Measurements from ENCODE around the gene C3orf18.

C3orf18 gene

GRCh38 chr3:50610181-50610971 lies 42.8 kb upstream of the C3orf18 start:
- Histone ChIP-seq H3K4me3 (IDR thresholded peaks at IDR 0.05; ENCODE audit: insufficient read depth, low read depth, low read length) (no peak overlapping the region), H3K27me3 (ENCODE audit: insufficient read depth, low read depth) (no peaks in the 10 kb centered on the region), H4K20me1 (ENCODE audit: insufficient read depth) (no peaks in the 10 kb centered on the region), H3K4me2 (peak overlapping the region; percentile 54; the same call in 1 of the 2 replicates), H3K4me1 (ENCODE audit: low read depth, poor library complexity, severe bottlenecking) (peaks cover 23% of the 10 kb centered on the region), H3K9ac (no peak overlapping the region; the same call in 1 of the 2 replicates), H3K36me3 (ENCODE audit: insufficient read depth) (no peaks in the 10 kb centered on the region), H3K27ac (no peak overlapping the region), H3K79me2 (ENCODE audit: insufficient read depth, low read depth) (no peaks in the 10 kb centered on the region), H2AFZ (ENCODE audit: low read depth) (no peak overlapping the region)
- TF ChIP-seq CTCF (conservative IDR thresholded peaks at IDR 0.05; ENCODE audit: low read depth, low read length), result no peak

- no peak overlapping the region for H3K27ac ChIP-seq
- no peak overlapping the region for H3K4me2 ChIP-seq
- H3K4me3 ChIP-seq (IDR thresholded peaks at IDR 0.05; ENCODE audit: insufficient read depth, low read depth, low read length), result no peak overlapping the region
Observed at GRCh38 chr3:50609763-50610085, 42.2 kb upstream of the C3orf18 start.

GRCh38 chr3:50609071-50609762 lies 41.7 kb upstream of the C3orf18 start:
- H3K36me3 ChIP-seq (ENCODE audit: insufficient read depth), result no peaks in the 10 kb centered on the region
- H3K9ac ChIP-seq, result no peak overlapping the region
- no peak overlapping the region for H3K4me3 ChIP-seq (IDR thresholded peaks at IDR 0.05; ENCODE audit: insufficient read depth, low read depth, low read length)
- H3K27me3 ChIP-seq (ENCODE audit: insufficient read depth, low read depth), result no peaks in the 10 kb centered on the region
- no peaks in the 10 kb centered on the region for H4K20me1 ChIP-seq (ENCODE audit: insufficient read depth)
- peaks cover 23% of the 10 kb centered on the region for H3K4me1 ChIP-seq (ENCODE audit: low read depth, poor library complexity, severe bottlenecking)
- no peak for TF ChIP-seq CTCF (conservative IDR thresholded peaks at IDR 0.05; ENCODE audit: low read depth, low read length)
- H3K4me2 ChIP-seq, result no peak overlapping the region
- no peaks in the 10 kb centered on the region for H3K79me2 ChIP-seq (ENCODE audit: insufficient read depth, low read depth)
- H2AFZ ChIP-seq (ENCODE audit: low read depth), result no peak overlapping the region
- no peak overlapping the region for H3K27ac ChIP-seq

More at GRCh38 chr3:50609763-50610085, 42.2 kb upstream of the C3orf18 start:
- Histone ChIP-seq H3K79me2 (ENCODE audit: insufficient read depth, low read depth) (no peaks in the 10 kb centered on the region), H3K4me1 (ENCODE audit: low read depth, poor library complexity, severe bottlenecking) (peaks cover 23% of the 10 kb centered on the region), H2AFZ (ENCODE audit: low read depth) (no peak overlapping the region), H3K36me3 (ENCODE audit: insufficient read depth) (no peaks in the 10 kb centered on the region), H3K27me3 (ENCODE audit: insufficient read depth, low read depth) (no peaks in the 10 kb centered on the region), H3K9ac (no peak overlapping the region), H4K20me1 (ENCODE audit: insufficient read depth) (no peaks in the 10 kb centered on the region)
- TF ChIP-seq CTCF (conservative IDR thresholded peaks at IDR 0.05; ENCODE audit: low read depth, low read length), result no peak

GRCh38 chr3:50608278-50608677 lies 40.7 kb upstream of the C3orf18 start:
- Histone ChIP-seq H3K79me2 (ENCODE audit: insufficient read depth, low read depth) (no peaks in the 10 kb centered on the region), H3K9ac (no peak overlapping the region), H3K4me1 (ENCODE audit: low read depth, poor library complexity, severe bottlenecking) (peaks cover 16% of the 10 kb centered on the region), H4K20me1 (ENCODE audit: insufficient read depth) (no peaks in the 10 kb centered on the region), H3K4me2 (no peak overlapping the region), H3K36me3 (ENCODE audit: insufficient read depth) (no peaks in the 10 kb centered on the region), H3K4me3 (IDR thresholded peaks at IDR 0.05; ENCODE audit: insufficient read depth, low read depth, low read length) (no peak overlapping the region), H2AFZ (ENCODE audit: low read depth) (no peak overlapping the region), H3K27me3 (ENCODE audit: insufficient read depth, low read depth) (no peaks in the 10 kb centered on the region), H3K27ac (no peak overlapping the region)
- TF ChIP-seq CTCF (conservative IDR thresholded peaks at IDR 0.05; ENCODE audit: low read depth, low read length), result no peak

Data from KMS-11 (cell line).